Measurements from ENCODE around the gene MRPL55.

MRPL55 gene

GRCh38 chr1:228066891-228067654, 42.0 kb downstream of the MRPL55 start:
- DNase-seq, result no peak

- no peak for DNase-seq
Measured at GRCh38 chr1:228066416-228066815, 42.7 kb downstream of the MRPL55 start.

GRCh38 chr1:228065543-228066347, 43.4 kb downstream of the MRPL55 start:
- no peak for DNase-seq

- DNase-seq, result no peak
Measured at GRCh38 chr1:228064741-228065542, 44.2 kb downstream of the MRPL55 start.

- no peak for DNase-seq
Measured at GRCh38 chr1:228064296-228064695, 44.8 kb downstream of the MRPL55 start.

GRCh38 chr1:228063251-228064191, 45.6 kb downstream of the MRPL55 start:
- DNase-seq, result no peak

GRCh38 chr1:228062812-228063211, 46.3 kb downstream of the MRPL55 start:
- no peak for DNase-seq

- no peak for DNase-seq
Measured at GRCh38 chr1:228062085-228062791, 46.9 kb downstream of the MRPL55 start.

GRCh38 chr1:228061411-228062084, 47.6 kb downstream of the MRPL55 start:
- DNase-seq, result no peak

GRCh38 chr1:228060458-228061190, 48.5 kb downstream of the MRPL55 start:
- DNase-seq, result no peak

- DNase-seq, result peak; percentile 91
Measured at GRCh38 chr1:228059634-228060457, 49.3 kb downstream of the MRPL55 start.

GRCh38 chr1:228058949-228059633, 50.0 kb downstream of the MRPL55 start:
- no peak for DNase-seq

GRCh38 chr1:228058172-228058948, 50.7 kb downstream of the MRPL55 start:
- no peak for DNase-seq
